HL-60 (cell line): ENCODE results near the gene DIS3L.

Experiments
- CTCF ChIP-seq: IDR thresholded peaks from one replicate; pipeline ENCODE4 v1.5.1; 2011; ENCODE audit warnings: low read length, control low read depth, inconsistent platforms; ENCODE audit not compliant: insufficient read depth
- GABPA ChIP-seq: IDR thresholded peaks from 2 replicates; pipeline ENCODE4 v1.6.1; 2012; ENCODE audit warnings: low read depth
- POLR2AphosphoS5 ChIP-seq: IDR thresholded peaks from 2 replicates; pipeline ENCODE4 v1.6.1; 2012; ENCODE audit warnings: low read depth
- SPI1 ChIP-seq: IDR thresholded peaks from 2 replicates; pipeline ENCODE4 v1.6.1; 2012; ENCODE audit warnings: low read depth, mild to moderate bottlenecking, borderline replicate concordance
- TF ChIP-seq, protein P1 (sequence below): IDR thresholded peaks from 2 replicates; pipeline ENCODE4 v1.6.1; 2012; ENCODE audit warnings: low read depth; ENCODE audit not compliant: insufficient replicate concordance

GRCh38 chr15:66291816-66292570 is 1.4 kb upstream of the DIS3L start:
- no peak for TF ChIP-seq CTCF
- TF ChIP-seq SPI1 = no peak
- TF ChIP-seq, protein P1, sequence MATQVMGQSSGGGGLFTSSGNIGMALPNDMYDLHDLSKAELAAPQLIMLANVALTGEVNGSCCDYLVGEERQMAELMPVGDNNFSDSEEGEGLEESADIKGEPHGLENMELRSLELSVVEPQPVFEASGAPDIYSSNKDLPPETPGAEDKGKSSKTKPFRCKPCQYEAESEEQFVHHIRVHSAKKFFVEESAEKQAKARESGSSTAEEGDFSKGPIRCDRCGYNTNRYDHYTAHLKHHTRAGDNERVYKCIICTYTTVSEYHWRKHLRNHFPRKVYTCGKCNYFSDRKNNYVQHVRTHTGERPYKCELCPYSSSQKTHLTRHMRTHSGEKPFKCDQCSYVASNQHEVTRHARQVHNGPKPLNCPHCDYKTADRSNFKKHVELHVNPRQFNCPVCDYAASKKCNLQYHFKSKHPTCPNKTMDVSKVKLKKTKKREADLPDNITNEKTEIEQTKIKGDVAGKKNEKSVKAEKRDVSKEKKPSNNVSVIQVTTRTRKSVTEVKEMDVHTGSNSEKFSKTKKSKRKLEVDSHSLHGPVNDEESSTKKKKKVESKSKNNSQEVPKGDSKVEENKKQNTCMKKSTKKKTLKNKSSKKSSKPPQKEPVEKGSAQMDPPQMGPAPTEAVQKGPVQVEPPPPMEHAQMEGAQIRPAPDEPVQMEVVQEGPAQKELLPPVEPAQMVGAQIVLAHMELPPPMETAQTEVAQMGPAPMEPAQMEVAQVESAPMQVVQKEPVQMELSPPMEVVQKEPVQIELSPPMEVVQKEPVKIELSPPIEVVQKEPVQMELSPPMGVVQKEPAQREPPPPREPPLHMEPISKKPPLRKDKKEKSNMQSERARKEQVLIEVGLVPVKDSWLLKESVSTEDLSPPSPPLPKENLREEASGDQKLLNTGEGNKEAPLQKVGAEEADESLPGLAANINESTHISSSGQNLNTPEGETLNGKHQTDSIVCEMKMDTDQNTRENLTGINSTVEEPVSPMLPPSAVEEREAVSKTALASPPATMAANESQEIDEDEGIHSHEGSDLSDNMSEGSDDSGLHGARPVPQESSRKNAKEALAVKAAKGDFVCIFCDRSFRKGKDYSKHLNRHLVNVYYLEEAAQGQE = no peak
- no peak for TF ChIP-seq GABPA
- TF ChIP-seq POLR2AphosphoS5 = no peak
